AG04450 (cell line): ENCODE measurements around the gene SMIM7. TPM values are rescaled to one million over a fixed set of nuclear protein-coding genes. Genes with fewer than 3 reads are reported as not detected.

Experiments used
- CTCF ChIA-PET: fragments of 300-600, 350-600 bp; formaldehyde crosslinking; extraction: SDS; loops from one replicate; lab custom pipeline; 2022; ENCODE audit warnings: antibody characterized with exemption, inconsistent platforms; lab: Charles Lee
- POLR2A ChIA-PET: fragments of 350-600 bp; formaldehyde crosslinking; extraction: SDS; loops from one replicate; lab custom pipeline; 2021; ENCODE audit warnings: antibody characterized with exemption, inconsistent platforms; lab: Yijun Ruan, JAX
- DNase-seq: peaks from one replicate; pipeline ENCODE4 v3.0.0-alpha.2; 2011; ENCODE audit warnings: low read depth, low spot score
- H3K27ac ChIP-seq: one replicate; pipeline ENCODE4 v1.5.1; 2012; ENCODE audit warnings: low read depth, low read length, control low read depth
- H3K27me3 ChIP-seq: one replicate; pipeline ENCODE4 v1.6.0; 2012; ENCODE audit warnings: low read length; ENCODE audit not compliant: control insufficient read depth, insufficient read depth
- H3K4me3 ChIP-seq: 2 replicates; pipeline ENCODE4 v1.5.1; 2011; ENCODE audit warnings: mild to moderate bottlenecking, low read depth, low read length, control low read depth
- H3K9me3 ChIP-seq: 2 replicates; pipeline ENCODE4 v1.5.1; 2012; ENCODE audit warnings: low read length; ENCODE audit not compliant: control insufficient read depth, insufficient read depth
- CTCF ChIP-seq: IDR thresholded peaks from 2 replicates; pipeline ENCODE4 v1.5.1; 2011; ENCODE audit warnings: low read depth, low read length, control low read depth, inconsistent platforms
- polyA plus RNA-seq: library from polyadenylated mRNA; depleted of rRNA; stranded (reverse); fragments of >200 nt; gene quantifications from 2 replicates; pipeline ENCODE4 v1.2.3, GENCODE V29; 2011

Gene SMIM7
- polyA plus RNA-seq, 1 experiment, result 84.8 TPM

DNA sequence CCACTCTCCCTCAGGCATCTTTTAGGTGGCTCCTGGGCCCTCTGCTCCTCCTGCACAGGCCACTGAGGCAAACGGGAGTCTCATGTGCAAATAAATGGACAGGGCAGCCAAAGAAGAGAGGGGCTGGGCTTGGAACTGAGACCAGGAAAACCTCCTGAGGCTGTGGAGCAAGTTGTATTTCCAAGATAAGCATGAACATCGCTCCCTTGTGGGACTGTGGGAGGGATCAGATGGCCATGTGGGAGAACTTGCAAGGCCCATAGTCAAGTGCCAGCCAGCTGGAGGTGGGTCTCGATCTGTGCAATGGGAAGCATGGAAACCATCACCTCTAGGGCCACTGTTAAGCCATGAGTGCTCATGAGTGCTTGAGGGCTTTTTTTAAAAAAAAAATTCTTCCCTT is 56.9 kb downstream of the SMIM7 start:
- no peak overlapping the region for H3K4me3 ChIP-seq
- CTCF ChIA-PET, result no interaction called here
- no peak overlapping the region for H3K27ac ChIP-seq
- no peaks in the 10 kb centered on the region; the same call in 1 of the 2 replicates for H3K9me3 ChIP-seq
- no peak for DNase-seq
- no peaks in the 10 kb centered on the region for H3K27me3 ChIP-seq
- no peak for TF ChIP-seq CTCF
- POLR2A ChIA-PET, result no interaction called here

GRCh38 chr19:16601378-16602052 is 58.4 kb downstream of the SMIM7 start:
- no peak for TF ChIP-seq CTCF
- ChIA-PET CTCF (no interaction called here), POLR2A (no interaction called here)
- no peak overlapping the region for H3K4me3 ChIP-seq
- no peaks in the 10 kb centered on the region for H3K27me3 ChIP-seq
- H3K27ac ChIP-seq, result no peak overlapping the region
- no peak for DNase-seq
- no peaks in the 10 kb centered on the region; the same call in 1 of the 2 replicates for H3K9me3 ChIP-seq

GRCh38 chr19:16600824-16601223 is 59.1 kb downstream of the SMIM7 start:
- CTCF ChIA-PET, result no interaction called here
- Histone ChIP-seq H3K9me3 (no peaks in the 10 kb centered on the region; the same call in 1 of the 2 replicates), H3K4me3 (no peak overlapping the region), H3K27me3 (no peaks in the 10 kb centered on the region), H3K27ac (no peak overlapping the region)
- DNase-seq, result no peak
- TF ChIP-seq CTCF, result no peak
- POLR2A ChIA-PET, result no interaction called here

GRCh38 chr19:16599655-16600346 is 60.1 kb downstream of the SMIM7 start:
- ChIA-PET CTCF (no interaction called here), POLR2A (no interaction called here)
- TF ChIP-seq CTCF, result no peak
- Histone ChIP-seq H3K27ac (no peak overlapping the region), H3K9me3 (no peaks in the 10 kb centered on the region; the same call in 1 of the 2 replicates), H3K27me3 (no peaks in the 10 kb centered on the region), H3K4me3 (no peak overlapping the region)
- DNase-seq, result no peak

DNA sequence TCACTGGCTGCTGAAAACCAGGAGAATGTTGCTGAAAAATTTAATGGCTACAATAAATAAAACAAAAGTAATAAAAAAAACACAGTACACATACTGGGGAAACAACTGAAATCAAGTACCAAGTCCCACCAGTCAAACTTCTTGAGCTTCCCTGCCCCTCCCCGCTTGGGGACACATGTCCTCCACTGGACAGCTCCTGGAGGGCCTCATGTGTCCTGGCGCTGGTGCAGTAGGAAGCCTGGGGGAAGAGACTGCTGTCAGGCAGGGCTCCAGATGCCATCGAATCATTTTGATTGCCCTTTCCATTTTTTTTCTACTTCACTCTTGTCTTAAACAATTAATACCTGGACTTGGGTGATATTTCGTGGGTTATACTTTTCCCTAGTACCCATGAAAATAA is 61.1 kb downstream of the SMIM7 start:
- no peak overlapping the region for H3K27ac ChIP-seq
- H3K4me3 ChIP-seq, result no peak overlapping the region
- ChIA-PET POLR2A (no interaction called here), CTCF (no interaction called here)
- no peak for TF ChIP-seq CTCF
- DNase-seq, result no peak
- no peaks in the 10 kb centered on the region; the same call in 1 of the 2 replicates for H3K9me3 ChIP-seq
- no peaks in the 10 kb centered on the region for H3K27me3 ChIP-seq
